GM19395 (cell line): ENCODE data around the gene TDP2.
"Not testable (repeated sequence)": the region's sequence is repeated elsewhere in the genome, so short reads cannot be mapped to it uniquely, and the experiment has no call there.

Source experiments
- ATAC-seq: cut with Tn5 transposase; IDR thresholded peaks from one replicate; pipeline ENCODE4 v1.9.1; 2021; ENCODE audit warnings: mild to moderate bottlenecking, moderate library complexity; ENCODE audit not compliant: unreplicated experiment

Gene TDP2

GRCh38 chr6:24683297-24684296, 16.9 kb upstream of the TDP2 start:
- no peak for ATAC-seq

GRCh38 chr6:24680582-24680981, 13.9 kb upstream of the TDP2 start:
- ATAC-seq, result no peak

- ATAC-seq, result not testable (repeated sequence)
These were observed 12.2 kb upstream of the TDP2 start for GRCh38 chr6:24678792-24679352.

- no peak for ATAC-seq
These were observed 6.9 kb upstream of the TDP2 start for GRCh38 chr6:24673625-24674024.

GRCh38 chr6:24672620-24673182, 6.0 kb upstream of the TDP2 start:
- ATAC-seq, result no peak

GRCh38 chr6:24671077-24671476, 4.4 kb upstream of the TDP2 start:
- ATAC-seq, result not testable (repeated sequence)

GRCh38 chr6:24670492-24670891, 3.8 kb upstream of the TDP2 start:
- not testable (repeated sequence) for ATAC-seq

GRCh38 chr6:24668997-24669361, 2.3 kb upstream of the TDP2 start:
- ATAC-seq, result no peak

- ATAC-seq, result not testable (repeated sequence)
These were observed 1.6 kb upstream of the TDP2 start for GRCh38 chr6:24668066-24668996.

- ATAC-seq, result peak; percentile 4
These were observed 692 bp upstream of the TDP2 start for GRCh38 chr6:24667378-24667803.

GRCh38 chr6:24666097-24666640, 530 bp downstream of the TDP2 start:
- peak; percentile 44 for ATAC-seq

- ATAC-seq, result no peak
These were observed 2.4 kb downstream of the TDP2 start for GRCh38 chr6:24664046-24664987.

- no peak for ATAC-seq
These were observed 3.5 kb downstream of the TDP2 start for GRCh38 chr6:24663189-24663588.

- ATAC-seq, result no peak
These were observed 4.5 kb downstream of the TDP2 start for GRCh38 chr6:24662236-24662635.

GRCh38 chr6:24661759-24662158, 4.9 kb downstream of the TDP2 start:
- ATAC-seq, result not testable (repeated sequence)

GRCh38 chr6:24660105-24660504, 6.6 kb downstream of the TDP2 start:
- ATAC-seq, result no peak

GRCh38 chr6:24659561-24659960, 7.1 kb downstream of the TDP2 start:
- no peak for ATAC-seq

GRCh38 chr6:24658573-24659560, 7.8 kb downstream of the TDP2 start:
- no peak for ATAC-seq
